GM15510 (cell line): ENCODE data around the gene MEA1.
A peak's percentile ranks its signal among the peaks of the same experiment; 100 is the strongest.

ENCODE experiments used
- POLR2A ChIP-seq: IDR thresholded peaks from 3 replicates; pipeline ENCODE4 v1.6.1; 2011; ENCODE audit warnings: borderline replicate concordance; ENCODE audit not compliant: insufficient read length; ENCODE audit errors: extremely low read depth

The MEA1 gene

GRCh38 chr6:43013843-43014433, at the start of gene MEA1, which contains the start of gene KLHDC3:
TSS of gene MEA1 (minus strand) at chr6:43013946. CDS start at chr6:43013813, 133 bp downstream.
TSS of gene KLHDC3 (plus strand) at chr6:43014249. CDS start at chr6:43017193, 2,944 bp downstream.
- peak; percentile 73 for TF ChIP-seq POLR2A

DNA sequence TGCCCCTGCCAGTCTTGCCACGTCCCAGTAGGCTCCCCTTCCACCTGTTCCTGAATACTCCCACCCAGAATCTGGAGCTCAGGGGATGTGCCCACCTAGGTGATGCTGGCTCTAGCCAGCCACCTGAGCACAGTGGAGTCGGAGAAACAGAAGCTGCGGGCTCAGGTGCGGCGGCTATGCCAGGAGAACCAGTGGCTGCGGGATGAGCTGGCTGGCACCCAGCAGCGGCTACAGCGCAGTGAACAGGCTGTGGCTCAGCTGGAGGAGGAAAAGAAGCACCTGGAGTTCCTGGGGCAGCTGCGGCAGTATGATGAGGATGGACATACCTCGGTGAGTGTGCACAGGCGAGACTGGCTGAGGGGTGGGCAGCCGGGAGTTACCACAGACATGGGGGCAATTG, 49.1 kb upstream of the MEA1 start:
- no peak for TF ChIP-seq POLR2A

- TF ChIP-seq POLR2A: no peak
These were observed 48.1 kb upstream of the MEA1 start for GRCh38 chr6:43061861-43062260.

- no peak for TF ChIP-seq POLR2A
These were observed 47.2 kb upstream of the MEA1 start for GRCh38 chr6:43060755-43061633.

- no peak for TF ChIP-seq POLR2A
These were observed 46.4 kb upstream of the MEA1 start for GRCh38 chr6:43060034-43060754.

- TF ChIP-seq POLR2A: peak; percentile 91
These were observed 45.7 kb upstream of the MEA1 start, which contains the start of the genes KLC4 and MRPL2 for GRCh38 chr6:43059168-43060033. TSS of gene KLC4 (plus strand) at chr6:43059631. CDS start at chr6:43061336, 1,705 bp downstream. TSS of gene MRPL2 (minus strand) at chr6:43059434. CDS start at chr6:43059381, 53 bp downstream.

- no peak for TF ChIP-seq POLR2A
These were observed 44.8 kb upstream of the MEA1 start for GRCh38 chr6:43058531-43058930.

DNA sequence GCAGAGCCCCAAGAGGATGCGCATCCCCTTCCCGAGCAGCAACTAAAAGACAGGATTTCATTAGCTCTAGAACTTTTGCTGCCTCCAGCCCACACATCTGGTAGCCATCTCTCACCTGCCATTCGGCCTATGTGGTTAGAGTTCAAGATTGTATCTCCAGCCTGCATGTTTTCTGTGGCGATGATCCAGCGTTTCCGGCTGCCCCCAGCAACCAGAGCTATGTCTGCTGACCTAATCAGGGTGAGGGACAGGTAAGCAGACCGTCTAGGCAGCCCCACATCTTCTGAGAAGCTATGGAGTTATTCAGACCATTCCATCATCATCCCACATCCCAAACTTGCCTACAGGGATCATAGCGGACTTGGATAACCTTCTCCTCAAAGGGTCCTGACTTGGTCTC, 42.2 kb upstream of the MEA1 start:
- no peak for TF ChIP-seq POLR2A

- TF ChIP-seq POLR2A: no peak
These were observed 40.6 kb upstream of the MEA1 start for GRCh38 chr6:43054206-43054943.

DNA sequence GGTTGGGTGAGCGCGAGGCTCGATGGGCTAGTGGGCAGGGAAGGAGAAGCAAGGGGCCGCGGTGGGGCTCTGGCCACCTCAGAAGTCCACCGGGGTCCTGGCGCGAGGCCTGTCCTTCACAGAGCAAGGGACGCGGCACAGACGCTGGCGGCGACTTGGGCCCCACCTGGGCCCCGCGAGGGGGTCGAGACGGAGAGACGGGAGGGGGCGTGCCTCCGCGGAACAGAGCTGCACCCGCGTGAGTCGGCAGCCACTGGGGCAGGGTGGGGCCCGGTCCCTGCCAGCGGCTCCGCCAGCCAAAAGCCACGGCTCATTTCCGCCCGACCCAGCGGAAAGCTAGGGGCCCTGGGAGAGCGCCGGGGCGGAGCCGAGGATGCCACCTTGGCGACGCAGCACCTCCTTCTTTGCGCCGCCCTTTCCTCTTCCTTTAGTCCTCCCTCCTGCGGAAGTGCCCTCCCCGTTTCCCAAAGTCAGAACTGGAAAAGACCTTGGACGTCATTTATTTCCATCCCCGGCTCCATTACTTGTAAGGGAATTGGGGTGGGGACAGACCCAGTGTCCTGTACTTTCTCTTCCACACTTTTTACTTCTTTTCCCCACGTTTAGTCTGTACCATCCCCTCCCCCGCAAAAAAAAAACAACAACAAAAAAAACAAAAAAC, 39.9 kb upstream of the MEA1 start, which contains the start of gene CUL7:
Gene CUL7 (minus strand): TSS at position 307 of the 661 bp plus-strand sequence. CDS start 1,063 bp downstream, outside the sequence.
- peak; percentile 92 for TF ChIP-seq POLR2A

- no peak for TF ChIP-seq POLR2A
These were observed 39.2 kb upstream of the MEA1 start for GRCh38 chr6:43052842-43053544.

DNA sequence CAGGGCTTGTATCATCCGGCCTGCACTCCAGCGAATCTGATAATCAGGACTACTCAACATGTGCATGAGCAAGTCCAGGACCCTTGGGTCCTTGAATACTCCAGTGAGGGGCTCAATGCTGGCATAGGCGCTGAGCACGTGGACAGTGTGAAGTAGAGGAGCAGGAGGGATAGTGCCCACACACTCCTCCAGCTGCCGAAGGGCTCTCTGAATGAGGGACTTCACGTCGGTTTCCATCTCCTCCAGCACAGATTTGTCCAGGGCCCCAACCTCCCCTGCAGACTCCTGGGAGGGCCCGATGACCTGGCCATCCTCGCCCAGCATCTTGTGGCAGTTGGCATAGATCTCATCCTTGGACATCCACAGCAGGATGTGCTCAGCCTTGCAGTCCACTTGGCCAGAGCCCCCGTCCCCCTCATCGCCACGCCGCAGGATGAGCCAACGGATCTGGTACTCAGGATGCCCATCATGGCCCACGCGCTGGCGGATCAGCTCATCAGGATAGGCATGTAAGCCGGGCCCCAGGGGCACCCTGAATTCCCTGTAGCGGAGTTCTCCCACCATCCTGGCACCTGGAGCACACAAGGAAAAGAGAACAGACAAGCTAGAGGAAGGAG, 38.6 kb upstream of the MEA1 start:
- TF ChIP-seq POLR2A: no peak
